Neural cell (in vitro differentiated cells): ENCODE data around the gene NR5A1. TPM values are rescaled to one million over a fixed set of nuclear protein-coding genes. Genes with fewer than 3 reads are reported as not detected.

Experiments
- H2AFZ ChIP-seq: fragments of 200-600, 300-800 bp; sonication (generic), shearing (Covaris generic); 2 replicates; pipeline ENCODE4 v1.6.0; 2014; ENCODE audit warnings: low read depth, mild to moderate bottlenecking, antibody characterized with exemption, low read length, moderate library complexity
- H3F3A ChIP-seq: fragments of 200-600 bp; shearing (Covaris generic); 2 replicates; pipeline ENCODE4 v1.6.1; 2016; ENCODE audit warnings: mild to moderate bottlenecking, moderate library complexity, mixed read lengths, antibody characterized with exemption, low read length; ENCODE audit not compliant: insufficient read depth, poor library complexity, severe bottlenecking
- H3K27ac ChIP-seq: fragments of 200-600, 300-800 bp; sonication (generic), shearing (Covaris generic); 2 replicates; pipeline ENCODE4 v1.5.1; 2014; ENCODE audit warnings: mild to moderate bottlenecking, low read length, moderate library complexity
- H3K27me3 ChIP-seq: fragments of 300-800, 200-600 bp; sonication (generic), shearing (Covaris generic); 2 replicates; pipeline ENCODE4 v1.6.0; 2014; ENCODE audit warnings: mild to moderate bottlenecking, low read depth, low read length, moderate library complexity; ENCODE audit not compliant: insufficient read depth
- H3K36me3 ChIP-seq: fragments of 300-800, 200-600 bp; sonication (generic), shearing (Covaris generic); 2 replicates; pipeline ENCODE4 v1.5.1; 2014; ENCODE audit warnings: mild to moderate bottlenecking, antibody characterized with exemption, low read length, moderate library complexity; ENCODE audit not compliant: insufficient read depth
- H3K4me2 ChIP-seq: fragments of 300-800, 200-600 bp; sonication (generic), shearing (Covaris generic); 2 replicates; pipeline ENCODE4 v1.6.0; 2014; ENCODE audit warnings: mild to moderate bottlenecking, low read length
- H3K4me3 ChIP-seq: fragments of 300-800, 200-600 bp; sonication (generic), shearing (Covaris generic); 2 replicates; pipeline ENCODE4 v1.5.1; 2014; ENCODE audit warnings: mild to moderate bottlenecking, low read length, moderate library complexity
- H3K79me2 ChIP-seq: fragments of 200-600 bp; shearing (Covaris generic); replicated peaks from 2 replicates; pipeline ENCODE4 v1.6.0; 2014; ENCODE audit warnings: mild to moderate bottlenecking, low read length, moderate library complexity; ENCODE audit not compliant: insufficient read depth
- H3K9ac ChIP-seq: fragments of 300-800, 200-600 bp; sonication (generic), shearing (Covaris generic); 2 replicates; pipeline ENCODE4 v1.6.1; 2016; ENCODE audit warnings: mild to moderate bottlenecking, low read length, mixed read lengths
- H3K9me2 ChIP-seq: fragments of 200-600 bp; shearing (Covaris generic); 2 replicates; pipeline ENCODE4 v1.6.1; 2016; ENCODE audit warnings: mild to moderate bottlenecking, low read length, mixed read lengths; ENCODE audit not compliant: insufficient read depth
- H3K9me3 ChIP-seq: fragments of 200-600, 300-800 bp; sonication (generic), shearing (Covaris generic); 2 replicates; pipeline ENCODE4 v1.6.1; 2016; ENCODE audit warnings: mild to moderate bottlenecking, mixed run types, low read length, moderate library complexity, mixed read lengths
- H4K20me1 ChIP-seq: fragments of 200-600 bp; shearing (Covaris generic); 2 replicates; pipeline ENCODE4 v1.6.1; 2016; ENCODE audit warnings: mild to moderate bottlenecking, mixed run types; ENCODE audit not compliant: insufficient read depth
- CTCF ChIP-seq: fragments of 450-650 bp; IDR thresholded peaks from 2 replicates; pipeline ENCODE4 v1.5.1; 2014; ENCODE audit warnings: antibody characterized with exemption, mild to moderate bottlenecking, moderate library complexity; ENCODE audit not compliant: poor library complexity, severe bottlenecking
- EP300 ChIP-seq: fragments of 450-650 bp; conservative IDR thresholded peaks from 2 replicates; pipeline ENCODE4 v1.6.1; 2014; ENCODE audit warnings: antibody characterized with exemption, mild to moderate bottlenecking, moderate library complexity; ENCODE audit not compliant: poor library complexity, severe bottlenecking
- EZH2 ChIP-seq: fragments of 200-600, 300-800 bp; shearing (Covaris generic), sonication (generic); IDR thresholded peaks from 2 replicates; pipeline ENCODE4 v1.6.1; 2014; ENCODE audit warnings: antibody characterized with exemption, low read length, borderline replicate concordance, mild to moderate bottlenecking; ENCODE audit not compliant: insufficient read depth, poor library complexity, severe bottlenecking
- MXI1 ChIP-seq: fragments of 450-650 bp; conservative IDR thresholded peaks from 2 replicates; pipeline ENCODE4 v1.6.1; 2014; ENCODE audit warnings: antibody characterized with exemption, mild to moderate bottlenecking; ENCODE audit not compliant: poor library complexity, severe bottlenecking
- POLR2AphosphoS5 ChIP-seq: IDR thresholded peaks from 2 replicates; pipeline ENCODE4 v1.6.1; 2012
- RAD21 ChIP-seq: fragments of 450-650 bp; conservative IDR thresholded peaks from 2 replicates; pipeline ENCODE4 v1.6.1; 2014; ENCODE audit warnings: antibody characterized with exemption, mild to moderate bottlenecking, moderate library complexity
- REST ChIP-seq: IDR thresholded peaks from 2 replicates; pipeline ENCODE4 v1.6.1; 2012; ENCODE audit warnings: borderline replicate concordance
- SMC3 ChIP-seq: fragments of 450-650 bp; conservative IDR thresholded peaks from 2 replicates; pipeline ENCODE4 v1.6.1; 2014; ENCODE audit warnings: antibody characterized with exemption, mild to moderate bottlenecking, moderate library complexity; ENCODE audit not compliant: poor library complexity
- TAF1 ChIP-seq: IDR thresholded peaks from 2 replicates; pipeline ENCODE4 v1.6.1; 2012; ENCODE audit warnings: low read depth
- polyA plus RNA-seq: library from polyadenylated mRNA; depleted of rRNA; stranded (reverse); fragments of >200 nt; gene quantifications from 2 replicates; pipeline ENCODE4 v1.2.3, GENCODE V29; 2014

Gene NR5A1
- polyA plus RNA-seq, 1 donor from 2014 or later: 0.09 TPM

- H3K27ac ChIP-seq: no peak overlapping the region
- H4K20me1 ChIP-seq: no peaks in the 10 kb centered on the region
- no peak overlapping the region for H3K4me2 ChIP-seq
- no peaks in the 10 kb centered on the region for H3K27me3 ChIP-seq
- H3F3A ChIP-seq: no peaks in the 10 kb centered on the region
- no peaks in the 10 kb centered on the region for H3K9me2 ChIP-seq
- H2AFZ ChIP-seq: no peak overlapping the region
- no peak for TF ChIP-seq SMC3
- TF ChIP-seq CTCF: no peak
- TF ChIP-seq EZH2: no peak
- no peak for TF ChIP-seq RAD21
- TF ChIP-seq REST: no peak
- TF ChIP-seq EP300: no peak
- TF ChIP-seq TAF1: no peak
- TF ChIP-seq POLR2AphosphoS5: no peak
- no peak for TF ChIP-seq MXI1
- H3K9me3 ChIP-seq: no peaks in the 10 kb centered on the region
- H3K36me3 ChIP-seq: no peaks in the 10 kb centered on the region
- H3K4me3 ChIP-seq: no peak overlapping the region
- H3K9ac ChIP-seq: no peak overlapping the region
- no peaks in the 10 kb centered on the region for H3K79me2 ChIP-seq
These were observed 15.2 kb upstream of the NR5A1 start for GRCh38 chr9:124522121-124523098.

- Histone ChIP-seq H3K36me3 (no peaks in the 10 kb centered on the region), H2AFZ (no peak overlapping the region)
- TF ChIP-seq EP300 (no peak), SMC3 (no peak), CTCF (no peak), EZH2 (no peak), RAD21 (no peak), REST (no peak), TAF1 (no peak), MXI1 (no peak), POLR2AphosphoS5 (no peak)
These were observed 13.9 kb upstream of the NR5A1 start for GRCh38 chr9:124521142-124521541.

More at GRCh38 chr9:124521142-124521541, 13.9 kb upstream of the NR5A1 start:
- H3K27me3 ChIP-seq: no peaks in the 10 kb centered on the region
- H4K20me1 ChIP-seq: no peaks in the 10 kb centered on the region
- no peak overlapping the region for H3K4me2 ChIP-seq
- no peaks in the 10 kb centered on the region for H3K79me2 ChIP-seq
- no peaks in the 10 kb centered on the region for H3K9me3 ChIP-seq
- no peak overlapping the region for H3K9ac ChIP-seq
- H3K9me2 ChIP-seq: no peaks in the 10 kb centered on the region
- H3K27ac ChIP-seq: no peak overlapping the region
- H3F3A ChIP-seq: no peaks in the 10 kb centered on the region
- H3K4me3 ChIP-seq: no peak overlapping the region
